ENCODE measurements around the gene MACF1. TPM values are rescaled to one million over a fixed set of nuclear protein-coding genes. Genes with fewer than 3 reads are reported as not detected.
"Not testable (repeated sequence)": the region's sequence is repeated elsewhere in the genome, so short reads cannot be mapped to it uniquely, and the experiment has no call there.

Gene MACF1
- total and polyA plus RNA-seq, 12 donors, result 85.3 to 379 (median 305) TPM

DNA sequence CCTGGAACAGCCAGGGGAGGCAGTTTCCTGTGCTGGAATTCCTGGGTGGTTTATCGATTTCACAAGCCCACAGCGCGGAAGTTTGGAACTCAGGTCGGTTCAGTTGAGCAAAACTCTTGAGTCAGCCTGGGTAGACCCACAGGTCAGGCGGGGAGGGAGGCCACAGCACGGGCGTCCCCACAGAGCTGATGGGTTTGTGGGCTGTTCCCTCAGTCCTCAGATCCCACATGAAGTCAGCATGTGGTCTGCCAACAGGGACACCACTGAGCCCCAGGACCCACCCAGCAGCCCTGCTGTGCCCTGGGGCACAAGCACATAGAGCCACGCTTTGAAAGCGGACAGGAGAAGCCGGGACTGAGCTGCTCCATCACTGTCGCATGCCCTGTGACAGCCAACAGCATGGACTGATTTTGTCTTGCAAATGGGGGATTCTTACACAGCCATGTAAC lies 304.4 kb downstream of the MACF1 start:
- TF ChIP-seq, protein P1, sequence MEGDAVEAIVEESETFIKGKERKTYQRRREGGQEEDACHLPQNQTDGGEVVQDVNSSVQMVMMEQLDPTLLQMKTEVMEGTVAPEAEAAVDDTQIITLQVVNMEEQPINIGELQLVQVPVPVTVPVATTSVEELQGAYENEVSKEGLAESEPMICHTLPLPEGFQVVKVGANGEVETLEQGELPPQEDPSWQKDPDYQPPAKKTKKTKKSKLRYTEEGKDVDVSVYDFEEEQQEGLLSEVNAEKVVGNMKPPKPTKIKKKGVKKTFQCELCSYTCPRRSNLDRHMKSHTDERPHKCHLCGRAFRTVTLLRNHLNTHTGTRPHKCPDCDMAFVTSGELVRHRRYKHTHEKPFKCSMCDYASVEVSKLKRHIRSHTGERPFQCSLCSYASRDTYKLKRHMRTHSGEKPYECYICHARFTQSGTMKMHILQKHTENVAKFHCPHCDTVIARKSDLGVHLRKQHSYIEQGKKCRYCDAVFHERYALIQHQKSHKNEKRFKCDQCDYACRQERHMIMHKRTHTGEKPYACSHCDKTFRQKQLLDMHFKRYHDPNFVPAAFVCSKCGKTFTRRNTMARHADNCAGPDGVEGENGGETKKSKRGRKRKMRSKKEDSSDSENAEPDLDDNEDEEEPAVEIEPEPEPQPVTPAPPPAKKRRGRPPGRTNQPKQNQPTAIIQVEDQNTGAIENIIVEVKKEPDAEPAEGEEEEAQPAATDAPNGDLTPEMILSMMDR (IDR thresholded peaks at IDR 0.05), result no peak
- Histone ChIP-seq H3K36me3 (no peaks in the 10 kb centered on the region), H3K9me3 (no peaks in the 10 kb centered on the region), H3K4me1 (peaks cover 0 to 18% (median 11%) of the 10 kb centered on the region in 9 donors), H3K4me3 (no peak overlapping the region), H3K27ac (peak overlapping the region in 5 of 10 donors; percentile 4 to 51 (median 28)), H3K27me3 (no peaks in the 10 kb centered on the region)
- ATAC-seq (peak in 4 of 8 donors; percentile 14 to 36 (median 22)), DNase-seq (no peak)
- intact Hi-C loops (cut with DNase I), result no loop called here
- WGBS, 2 donors, result 72 to 83% methylated on average over 11 of the region's 11 CpGs

DNA sequence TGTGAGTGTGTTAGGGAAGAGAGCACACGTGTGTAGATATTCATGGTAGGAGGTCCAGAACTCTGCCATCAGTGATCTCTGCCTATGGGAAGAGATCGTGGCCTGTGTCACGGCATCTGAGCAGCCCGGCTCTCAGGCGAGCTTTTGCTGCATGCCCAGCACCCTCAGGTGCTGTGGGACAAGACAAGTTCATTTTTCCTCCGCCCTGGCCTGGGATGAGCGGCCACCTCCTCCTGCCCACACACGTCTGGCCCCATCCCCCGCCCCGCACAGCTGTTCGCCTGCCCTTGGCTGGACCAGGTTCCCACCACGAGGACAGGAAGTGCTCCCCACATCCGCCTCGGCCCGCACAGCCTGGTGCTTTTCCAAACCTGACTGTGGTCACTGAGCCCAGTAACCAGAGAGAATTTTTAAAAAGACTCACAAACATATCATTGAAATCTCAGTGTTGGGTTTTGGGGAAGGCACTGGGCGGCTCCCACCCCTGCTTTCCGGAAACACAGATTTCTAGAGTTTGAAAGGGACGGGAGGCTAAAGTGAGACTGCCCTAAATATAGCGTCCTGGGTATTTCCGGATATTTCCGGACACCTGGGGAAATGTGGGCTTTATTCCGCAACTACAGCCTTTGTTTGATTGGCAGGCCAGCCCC lies 305.0 kb downstream of the MACF1 start:
- 41 to 59% methylated on average over 22 of the region's 22 CpGs for WGBS, 2 donors
- Histone ChIP-seq H3K27ac (peak overlapping the region in 5 of 10 donors; percentile 13 to 51 (median 28)), H3K9me3 (no peaks in the 10 kb centered on the region), H3K4me1 (peaks cover 0 to 18% (median 11%) of the 10 kb centered on the region in 9 donors), H3K4me3 (no peak overlapping the region), H3K36me3 (no peaks in the 10 kb centered on the region), H3K27me3 (peaks cover 0 to under 1% (median 0%) of the 10 kb centered on the region in 7 donors)
- TF ChIP-seq, protein P1 (IDR thresholded peaks at IDR 0.05), result no peak
- intact Hi-C loops (cut with DNase I), result no loop called here
- peak; percentile 44 to 54 for DNase-seq
- peak; percentile 48 to 83 (median 72) for ATAC-seq

DNA sequence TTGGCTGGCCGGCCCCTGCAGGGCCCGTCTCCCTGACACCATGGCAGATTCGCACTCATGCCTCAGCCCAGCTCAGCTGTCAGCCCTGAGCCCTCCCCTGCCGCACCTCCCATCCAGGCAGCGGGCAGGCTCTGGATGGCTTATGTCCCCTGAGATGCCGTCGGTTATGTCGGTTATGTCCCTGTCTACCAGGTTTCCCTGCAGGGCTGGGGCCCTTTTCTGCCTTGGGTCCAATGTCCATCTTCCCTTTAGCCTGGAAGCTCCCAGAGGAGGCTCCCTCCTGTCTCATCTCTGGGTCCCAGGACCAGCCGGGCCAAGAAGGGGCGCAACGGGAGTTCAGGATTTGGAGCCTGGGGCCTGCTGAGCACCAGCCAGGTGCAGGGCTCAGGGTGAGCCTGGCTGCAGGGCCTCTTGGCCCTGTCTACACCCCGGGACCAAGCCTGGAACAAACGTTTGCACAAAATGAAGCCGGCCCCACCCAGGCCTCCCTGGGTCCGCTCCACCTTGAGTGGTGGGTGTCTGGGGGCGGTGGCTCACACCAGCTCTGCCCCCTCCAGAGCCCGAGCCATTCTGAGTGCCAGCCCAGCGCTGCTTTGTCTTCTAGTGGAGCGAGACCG lies 306.2 kb downstream of the MACF1 start:
- intact Hi-C loops (cut with DNase I); ATAC-seq; H3K4me3 ChIP-seq; H3K27me3 ChIP-seq; H3K9me3 ChIP-seq; H3K36me3 ChIP-seq; H3K27ac ChIP-seq; DNase-seq: not testable (repeated sequence)
- H3K4me1 ChIP-seq, result peaks cover 0 to 18% (median 11%) of the 10 kb centered on the region in 9 donors
- 92 to 96% methylated on average over 14 of the region's 20 CpGs for WGBS, 2 donors

DNA sequence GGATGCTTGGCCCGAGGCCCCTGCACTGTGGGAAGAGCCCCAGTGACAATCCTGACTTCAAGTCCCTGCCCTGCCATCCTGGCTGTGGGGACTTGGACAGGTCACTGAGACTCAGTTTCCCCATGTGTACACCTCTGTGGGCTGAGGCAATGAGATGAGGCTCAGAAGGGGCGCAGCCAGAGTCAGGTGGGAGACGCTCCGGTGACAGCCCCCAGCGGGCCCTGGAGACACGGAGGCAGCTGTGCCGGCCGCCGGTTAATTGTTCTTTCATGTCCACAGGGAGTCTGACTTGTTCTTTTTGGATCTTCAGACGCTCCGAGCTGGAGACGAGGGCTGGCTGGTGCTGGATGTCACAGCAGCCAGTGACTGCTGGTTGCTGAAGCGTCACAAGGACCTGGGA lies 307.0 kb downstream of the MACF1 start:
- H3K9me3 ChIP-seq; H3K36me3 ChIP-seq; intact Hi-C loops (cut with DNase I); DNase-seq; H3K27me3 ChIP-seq; H3K4me3 ChIP-seq; H3K27ac ChIP-seq; ATAC-seq: not testable (repeated sequence)
- 72 to 87% methylated on average over 5 to 8 of the region's 13 CpGs for WGBS, 2 donors
- peaks cover 0 to 18% (median 11%) of the 10 kb centered on the region in 9 donors for H3K4me1 ChIP-seq

DNA sequence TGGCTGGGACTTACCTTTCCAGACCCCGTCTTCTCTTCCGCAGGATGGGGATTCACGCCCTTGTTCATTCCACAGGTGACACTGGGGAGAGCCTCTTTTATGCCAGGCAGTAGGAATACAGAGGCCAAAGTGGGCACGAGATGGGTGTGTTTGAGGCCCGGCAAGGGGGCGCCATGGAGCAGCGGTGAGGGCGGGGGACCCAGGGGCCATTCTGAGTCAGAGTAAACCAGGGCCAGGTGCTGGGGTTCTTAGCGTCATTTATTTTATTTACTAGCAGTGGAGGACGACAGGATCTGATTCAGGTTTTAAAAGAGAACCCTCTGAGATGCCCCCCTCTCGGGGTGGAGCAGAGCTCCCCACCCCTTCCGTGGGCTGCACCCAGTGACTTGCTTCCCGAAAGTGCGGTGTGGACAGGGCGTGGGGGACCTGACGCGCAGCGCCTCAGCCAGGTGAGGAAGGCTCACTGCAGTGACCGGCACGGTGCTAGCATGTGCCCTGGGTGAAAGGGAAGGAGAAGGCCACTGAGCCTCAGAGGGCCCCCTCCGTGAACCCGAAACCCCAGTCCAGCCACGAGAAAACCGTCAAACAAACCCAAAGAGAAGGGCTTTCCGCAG lies 307.8 kb downstream of the MACF1 start:
- peaks cover 0 to 18% (median 11%) of the 10 kb centered on the region in 9 donors for H3K4me1 ChIP-seq
- ATAC-seq; intact Hi-C loops (cut with DNase I); H3K9me3 ChIP-seq; H3K27ac ChIP-seq; H3K4me3 ChIP-seq; DNase-seq; H3K36me3 ChIP-seq; H3K27me3 ChIP-seq: not testable (repeated sequence)
- WGBS, 2 donors, result 54 to 65% methylated on average over 5 of the region's 25 CpGs

DNA sequence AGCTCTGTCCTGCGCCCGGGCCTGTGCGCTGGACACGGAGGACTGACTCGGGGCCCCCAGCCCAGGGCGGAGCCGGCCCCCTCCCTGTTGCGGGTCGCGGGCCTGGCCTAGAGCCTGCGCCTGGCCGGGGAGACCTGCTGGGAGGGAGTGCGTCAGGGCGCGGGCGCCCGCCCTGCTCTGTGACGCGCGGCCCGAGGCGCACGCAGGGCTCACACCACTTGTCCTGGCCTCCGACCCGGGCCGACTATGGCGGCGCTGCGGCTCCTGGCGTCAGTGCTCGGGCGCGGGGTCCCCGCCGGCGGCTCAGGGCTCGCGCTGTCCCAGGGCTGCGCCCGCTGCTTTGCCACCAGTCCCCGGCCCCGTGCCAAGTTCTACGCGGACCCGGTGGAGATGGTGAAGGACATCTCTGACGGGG lies 310.2 kb downstream of the MACF1 start:
- Histone ChIP-seq H3K4me3 (peak overlapping the region in 9 of 10 donors; percentile 24 to 49 (median 40)), H3K27ac (peak overlapping the region in 1 of 10 donors; percentile 21)
- H3K9me3 ChIP-seq; H3K27me3 ChIP-seq; intact Hi-C loops (cut with DNase I); H3K4me1 ChIP-seq; DNase-seq; H3K36me3 ChIP-seq: not testable (repeated sequence)
- ATAC-seq, result peak; percentile 75 to 90 (median 81)
- WGBS, 2 donors, result 1 to 2% methylated on average over 11 to 33 of the region's 46 CpGs

DNA sequence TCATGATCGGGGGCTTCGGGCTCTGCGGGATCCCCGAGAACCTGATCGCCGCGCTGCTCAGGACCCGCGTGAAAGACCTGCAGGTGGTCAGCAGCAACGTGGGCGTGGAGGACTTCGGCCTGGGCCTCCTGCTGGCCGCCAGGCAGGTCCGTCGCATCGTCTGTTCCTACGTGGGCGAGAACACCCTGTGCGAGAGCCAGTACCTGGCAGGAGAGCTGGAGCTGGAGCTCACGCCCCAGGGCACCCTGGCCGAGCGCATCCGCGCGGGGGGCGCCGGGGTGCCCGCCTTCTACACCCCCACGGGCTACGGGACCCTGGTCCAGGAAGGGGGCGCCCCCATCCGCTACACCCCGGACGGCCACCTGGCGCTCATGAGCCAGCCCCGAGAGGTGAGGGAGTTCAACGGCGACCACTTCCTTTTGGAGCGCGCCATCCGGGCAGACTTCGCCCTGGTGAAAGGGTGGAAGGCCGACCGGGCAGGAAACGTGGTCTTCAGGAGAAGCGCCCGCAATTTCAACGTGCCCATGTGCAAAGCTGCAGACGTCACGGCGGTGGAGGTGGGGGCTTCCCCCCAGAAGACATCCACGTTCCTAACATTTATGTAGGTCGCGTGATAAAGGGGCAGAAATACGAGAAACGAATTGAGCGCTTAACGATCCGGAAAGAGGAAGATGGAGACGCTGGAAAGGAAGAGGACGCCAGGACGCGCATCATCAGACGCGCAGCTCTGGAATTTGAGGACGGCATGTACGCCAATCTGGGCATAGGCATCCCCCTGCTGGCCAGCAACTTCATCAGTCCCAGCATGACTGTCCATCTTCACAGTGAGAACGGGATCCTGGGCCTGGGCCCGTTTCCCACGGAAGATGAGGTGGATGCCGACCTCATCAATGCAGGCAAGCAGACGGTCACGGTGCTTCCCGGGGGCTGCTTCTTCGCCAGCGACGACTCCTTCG lies 310.9 kb downstream of the MACF1 start:
- peak; percentile 28 to 68 (median 36) for ATAC-seq
- H3K4me1 ChIP-seq; H3K27me3 ChIP-seq; H3K27ac ChIP-seq; H3K9me3 ChIP-seq; H3K36me3 ChIP-seq; intact Hi-C loops (cut with DNase I); DNase-seq: not testable (repeated sequence)
- peak overlapping the region in 9 of 10 donors; percentile 24 to 49 (median 41) for H3K4me3 ChIP-seq
- 2 to 9% methylated on average over 10 to 22 of the region's 78 CpGs for WGBS, 2 donors

DNA sequence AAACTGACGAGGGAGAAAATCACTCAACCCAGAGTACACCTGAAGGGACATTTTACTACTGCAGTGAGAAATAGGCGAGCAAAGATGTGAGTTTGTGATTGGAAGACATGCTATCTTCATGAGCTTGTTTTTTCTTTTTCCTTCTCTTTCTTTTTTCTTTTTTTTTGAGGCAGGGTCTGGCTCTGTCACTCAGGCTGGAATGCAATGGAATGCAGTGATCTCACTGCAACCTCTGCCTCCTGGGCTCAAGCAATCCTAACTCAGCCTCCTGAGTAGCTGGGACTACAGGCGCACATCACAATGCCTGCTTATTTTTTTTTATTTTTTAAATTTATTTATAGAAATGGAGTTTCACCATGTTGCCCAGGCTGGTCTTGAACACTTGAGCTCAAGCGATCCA lies 312.3 kb downstream of the MACF1 start:
- intact Hi-C loops (cut with DNase I); DNase-seq; H3K4me3 ChIP-seq; H3K27ac ChIP-seq; H3K36me3 ChIP-seq; H3K9me3 ChIP-seq; H3K4me1 ChIP-seq; ATAC-seq; H3K27me3 ChIP-seq: not testable (repeated sequence)
- WGBS, 2 donors, result 88 to 89% methylated on average over 3 to 4 of the region's 4 CpGs

Data from heart right ventricle (tissue), 16 donors.